A673 (cell line): ENCODE data around the gene CNIH4.

Source experiments
- CTCF ChIP-seq: fragments of 300-800, 200-600 bp; sonication (generic); conservative IDR thresholded peaks from 2 replicates; pipeline ENCODE4 v1.5.1; 2017; ENCODE audit warnings: low read depth, mild to moderate bottlenecking, antibody characterized with exemption, low read length, moderate library complexity, mixed read lengths
- EZH2 ChIP-seq: fragments of 200-600 bp; sonication (generic); IDR thresholded peaks from 2 replicates; pipeline ENCODE4 v1.6.1; 2017; ENCODE audit warnings: borderline replicate concordance, low read depth, mild to moderate bottlenecking, mixed read lengths, antibody characterized with exemption, low read length; ENCODE audit not compliant: poor library complexity, severe bottlenecking

- TF ChIP-seq EZH2 (no peak), CTCF (no peak)
These were observed 36.6 kb downstream of the CNIH4 start for GRCh38 chr1:224393294-224393693.
